Natural killer cell (primary cell): ENCODE results near the gene MID1. TPM values are rescaled to one million over a fixed set of nuclear protein-coding genes. Genes with fewer than 3 reads are reported as not detected.

ENCODE experiments used
- ATAC-seq, 3 donors: fragments of 150-1000 bp in 2 of 3; fragments of 200-7000 bp in 1 of 3; cut with Tn5 transposase; 1 replicate in 1 of 3; 2 replicates in 2 of 3; pipeline ENCODE4 v1.10.0; 2021; ENCODE audit warnings: mild to moderate bottlenecking in 2 of 3, moderate library complexity in 2 of 3
- DNase-seq, 2 donors: peaks; one replicate each; pipeline versions ENCODE4 v3.0.0 to v3.0.0-alpha.2; 2013 to 2021; ENCODE audit warnings: mixed read lengths in 1 of 2
- H3K27ac ChIP-seq: one replicate; pipeline ENCODE4 v1.5.1; 2013; ENCODE audit warnings: mild to moderate bottlenecking, low read length
- H3K27me3 ChIP-seq: one replicate; pipeline ENCODE4 v1.6.1; 2013; ENCODE audit warnings: low read length; ENCODE audit not compliant: control insufficient read depth, insufficient read depth
- H3K36me3 ChIP-seq: one replicate; pipeline ENCODE4 v1.6.1; 2013; ENCODE audit warnings: low read length; ENCODE audit not compliant: control insufficient read depth, insufficient read depth
- H3K4me1 ChIP-seq: one replicate; pipeline ENCODE4 v1.6.1; 2013; ENCODE audit warnings: low read length; ENCODE audit not compliant: control insufficient read depth, insufficient read depth
- H3K4me3 ChIP-seq: one replicate; pipeline ENCODE4 v1.5.1; 2013; ENCODE audit warnings: low read length
- H3K9me3 ChIP-seq: one replicate; pipeline ENCODE4 v1.6.1; 2013; ENCODE audit warnings: low read length; ENCODE audit not compliant: control insufficient read depth, insufficient read depth
- H3K27ac Mint-ChIP-seq, 2 donors: one replicate each; pipeline ENCODE4 v1.8.0; 2022; ENCODE audit warnings: mild to moderate bottlenecking in 2 of 2, mixed read lengths in 2 of 2, moderate library complexity in 1 of 2
- H3K27me3 Mint-ChIP-seq, 2 donors: one replicate each; pipeline ENCODE4 v1.8.0; 2022; ENCODE audit warnings: low read depth in 2 of 2, mixed read lengths in 2 of 2
- H3K36me3 Mint-ChIP-seq: one replicate; pipeline ENCODE4 v1.8.0; 2022; ENCODE audit warnings: mixed read lengths
- H3K4me1 Mint-ChIP-seq, 2 donors: one replicate each; pipeline ENCODE4 v1.8.0; 2022; ENCODE audit warnings: mixed read lengths in 2 of 2
- H3K4me3 Mint-ChIP-seq: one replicate; pipeline ENCODE4 v1.8.0; 2022; ENCODE audit warnings: mild to moderate bottlenecking, moderate library complexity, mixed read lengths
- H3K9me3 Mint-ChIP-seq, 2 donors: one replicate each; pipeline ENCODE4 v1.8.0; 2022; ENCODE audit warnings: mixed read lengths in 2 of 2
- WGBS: methylation state at CpG from one replicate; pipeline ENCODE4 v1.1.7; 2013; ENCODE audit warnings: missing lambda C conversion rate; ENCODE audit not compliant: insufficient coverage; 5-methylcytosine and 5-hydroxymethylcytosine counted together
- intact Hi-C: fragments of 100-400 bp; cut with micrococcal nuclease; formaldehyde crosslinking; loops from one replicate; pipeline ENCODE4 v1.14.2; 2022
- total RNA-seq, 4 donors: library from RNA; stranded (reverse); fragments of 120-200 nt in 1 of 4; gene quantifications; one replicate each; pipeline versions ENCODE4 v1.2.3 to v1.2.4, GENCODE V29; 2013 to 2022
- TF ChIP-seq, protein P1 (sequence below): fragments of 200-600 bp; IDR thresholded peaks from one replicate; pipeline ENCODE4 v1.8.0; 2022; ENCODE audit warnings: antibody characterized with exemption

The MID1 gene
- total RNA-seq, 3 donors from 2014 or later (not counting 1 experiment from before 2014, with no cell fraction given), result not detected

DNA sequence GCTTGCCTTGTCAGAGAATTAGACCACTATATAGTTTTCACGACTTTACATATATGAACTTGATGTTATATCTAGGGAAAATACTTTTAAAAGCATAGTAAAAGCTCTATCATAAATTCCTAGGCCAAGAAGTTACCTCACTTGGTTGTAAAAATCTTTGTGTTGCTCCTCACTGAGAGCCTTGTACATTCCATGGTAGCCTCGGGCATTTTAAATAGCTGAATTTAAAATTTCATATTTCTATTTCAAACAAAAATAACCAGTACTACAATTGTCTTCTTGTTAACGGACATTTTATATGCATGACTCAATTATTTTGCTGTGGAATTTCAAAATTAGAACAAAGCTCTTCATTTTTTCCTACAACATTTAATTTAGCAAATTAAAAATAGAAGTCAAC is 107.6 kb downstream of the MID1 start:
- intact Hi-C loops, result no loop called here
- TF ChIP-seq, protein P1, sequence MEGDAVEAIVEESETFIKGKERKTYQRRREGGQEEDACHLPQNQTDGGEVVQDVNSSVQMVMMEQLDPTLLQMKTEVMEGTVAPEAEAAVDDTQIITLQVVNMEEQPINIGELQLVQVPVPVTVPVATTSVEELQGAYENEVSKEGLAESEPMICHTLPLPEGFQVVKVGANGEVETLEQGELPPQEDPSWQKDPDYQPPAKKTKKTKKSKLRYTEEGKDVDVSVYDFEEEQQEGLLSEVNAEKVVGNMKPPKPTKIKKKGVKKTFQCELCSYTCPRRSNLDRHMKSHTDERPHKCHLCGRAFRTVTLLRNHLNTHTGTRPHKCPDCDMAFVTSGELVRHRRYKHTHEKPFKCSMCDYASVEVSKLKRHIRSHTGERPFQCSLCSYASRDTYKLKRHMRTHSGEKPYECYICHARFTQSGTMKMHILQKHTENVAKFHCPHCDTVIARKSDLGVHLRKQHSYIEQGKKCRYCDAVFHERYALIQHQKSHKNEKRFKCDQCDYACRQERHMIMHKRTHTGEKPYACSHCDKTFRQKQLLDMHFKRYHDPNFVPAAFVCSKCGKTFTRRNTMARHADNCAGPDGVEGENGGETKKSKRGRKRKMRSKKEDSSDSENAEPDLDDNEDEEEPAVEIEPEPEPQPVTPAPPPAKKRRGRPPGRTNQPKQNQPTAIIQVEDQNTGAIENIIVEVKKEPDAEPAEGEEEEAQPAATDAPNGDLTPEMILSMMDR, result no peak
- peaks cover 0 to 3% of the 10 kb centered on the region in 2 donors for H3K27me3 Mint-ChIP-seq
- Histone ChIP-seq H3K4me1 (no peaks in the 10 kb centered on the region), H3K9me3 (no peaks in the 10 kb centered on the region), H3K36me3 (no peaks in the 10 kb centered on the region), H3K27me3 (no peaks in the 10 kb centered on the region), H3K27ac (no peak overlapping the region), H3K4me3 (no peak overlapping the region)
- WGBS, result 83% methylated on average over 1 of the region's 3 CpGs
- H3K27ac Mint-ChIP-seq, result no peak overlapping the region
- H3K4me1 Mint-ChIP-seq, result no peaks in the 10 kb centered on the region
- DNase-seq (no peak), ATAC-seq (no peak)
- no peak overlapping the region for H3K4me3 Mint-ChIP-seq
- no peaks in the 10 kb centered on the region for H3K36me3 Mint-ChIP-seq
- H3K9me3 Mint-ChIP-seq, result peaks cover 0 to 2% of the 10 kb centered on the region in 2 donors

DNA sequence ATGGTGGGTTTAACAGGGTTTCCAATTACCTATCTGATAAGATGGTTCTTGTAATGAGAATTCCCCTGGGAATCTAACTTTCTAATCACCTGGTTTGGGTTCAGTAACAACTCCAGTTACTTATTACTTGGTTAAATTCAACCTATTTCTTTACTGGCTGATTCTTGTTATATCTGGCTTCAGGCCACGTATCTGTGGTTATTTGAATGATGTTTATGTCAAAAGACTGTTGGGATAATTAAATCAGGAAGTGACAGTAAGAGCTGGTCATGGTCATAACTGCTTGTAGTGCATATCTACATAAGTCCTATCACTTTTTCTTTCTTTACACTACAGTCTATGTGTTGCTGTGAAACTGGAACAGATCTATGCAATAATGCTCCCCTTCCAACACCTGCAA is 108.1 kb downstream of the MID1 start:
- Mint-ChIP-seq H3K27me3 (peaks cover 0 to 3% of the 10 kb centered on the region in 2 donors), H3K27ac (no peak overlapping the region), H3K4me3 (no peak overlapping the region), H3K9me3 (peaks cover 0 to 2% of the 10 kb centered on the region in 2 donors), H3K36me3 (no peaks in the 10 kb centered on the region), H3K4me1 (no peaks in the 10 kb centered on the region)
- H3K9me3 ChIP-seq, result no peaks in the 10 kb centered on the region
- H3K4me1 ChIP-seq, result no peaks in the 10 kb centered on the region
- no peak overlapping the region for H3K4me3 ChIP-seq
- intact Hi-C loops, result no loop called here
- WGBS, result no CpG with 5 or more reads among the region's 1 CpG
- no peak overlapping the region for H3K27ac ChIP-seq
- TF ChIP-seq, protein P1, result no peak
- no peaks in the 10 kb centered on the region for H3K36me3 ChIP-seq
- DNase-seq, result no peak
- no peak for ATAC-seq
- H3K27me3 ChIP-seq, result no peaks in the 10 kb centered on the region

DNA sequence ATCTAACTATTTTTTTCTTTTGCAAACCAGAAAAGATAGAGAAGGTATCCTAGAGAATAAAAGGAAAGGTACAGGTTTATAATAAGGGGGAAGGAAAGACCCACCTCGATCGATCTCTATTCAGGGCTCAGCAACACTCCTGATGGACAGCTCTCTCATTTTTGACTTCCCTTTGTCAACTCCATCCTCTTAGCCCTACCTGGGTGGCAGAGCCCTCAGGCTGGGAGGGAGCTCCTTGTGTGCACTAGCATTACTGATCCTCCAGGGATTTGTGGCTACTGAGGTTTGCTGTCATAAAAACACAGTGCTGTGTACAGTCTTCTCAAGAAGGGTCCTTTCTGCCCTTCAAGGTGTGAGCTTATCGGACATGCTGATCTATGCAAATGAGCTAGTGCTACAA is 111.0 kb downstream of the MID1 start:
- Mint-ChIP-seq H3K27ac (no peak overlapping the region), H3K4me1 (no peaks in the 10 kb centered on the region)
- 75% methylated on average over 1 of the region's 3 CpGs for WGBS

DNA sequence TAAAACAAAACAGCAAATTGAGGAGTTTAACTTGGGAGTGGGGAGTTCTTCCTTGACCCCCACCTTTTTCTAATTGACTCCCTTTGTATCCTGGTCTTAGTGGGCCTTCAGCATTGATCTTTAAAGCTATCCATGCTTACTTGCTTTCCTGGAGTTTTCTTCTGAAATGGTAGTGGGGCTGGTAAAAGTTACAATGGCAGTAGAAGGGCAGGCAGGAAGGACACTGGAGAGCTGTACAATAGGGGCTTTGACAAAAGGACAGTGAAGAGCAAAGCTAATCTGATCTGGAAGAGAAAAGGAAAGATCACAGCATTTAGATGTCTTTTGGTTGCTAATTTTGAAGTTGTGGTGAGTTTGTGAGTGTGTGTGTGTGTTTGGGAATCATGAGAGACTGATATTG is 111.5 kb downstream of the MID1 start:
- ATAC-seq (no peak), DNase-seq (no peak)
- H3K4me1 Mint-ChIP-seq, result no peaks in the 10 kb centered on the region
- no peaks in the 10 kb centered on the region for H3K9me3 ChIP-seq
- TF ChIP-seq, protein P1, result no peak
- no peak overlapping the region for H3K4me3 Mint-ChIP-seq
- intact Hi-C loops, result no loop called here
- no peaks in the 10 kb centered on the region for H3K36me3 Mint-ChIP-seq
- no peaks in the 10 kb centered on the region for H3K27me3 ChIP-seq
- H3K4me1 ChIP-seq, result no peaks in the 10 kb centered on the region
- no peak overlapping the region for H3K27ac ChIP-seq
- peaks cover 0 to 2% of the 10 kb centered on the region in 2 donors for H3K9me3 Mint-ChIP-seq
- peaks cover 0 to 3% of the 10 kb centered on the region in 2 donors for H3K27me3 Mint-ChIP-seq
- H3K4me3 ChIP-seq, result no peak overlapping the region
- H3K36me3 ChIP-seq, result no peaks in the 10 kb centered on the region
- no peak overlapping the region for H3K27ac Mint-ChIP-seq

More for the DNA sequence above, 111.0 kb downstream of the MID1 start:
- intact Hi-C loops, result no loop called here
- no peaks in the 10 kb centered on the region for H3K36me3 ChIP-seq
- no peaks in the 10 kb centered on the region for H3K4me1 ChIP-seq
- Mint-ChIP-seq H3K27me3 (peaks cover 0 to 3% of the 10 kb centered on the region in 2 donors), H3K9me3 (peaks cover 0 to 2% of the 10 kb centered on the region in 2 donors), H3K4me3 (no peak overlapping the region), H3K36me3 (no peaks in the 10 kb centered on the region)
- H3K27me3 ChIP-seq, result no peaks in the 10 kb centered on the region
- TF ChIP-seq, protein P1, result no peak
- ATAC-seq, result no peak
- no peaks in the 10 kb centered on the region for H3K9me3 ChIP-seq
- no peak overlapping the region for H3K4me3 ChIP-seq
- DNase-seq, result no peak
- H3K27ac ChIP-seq, result no peak overlapping the region
